NCI-H2227 (cell line): Measurements from ENCODE around the gene SLC44A4.
"Not testable (repeated sequence)": the region's sequence is repeated elsewhere in the genome, so short reads cannot be mapped to it uniquely, and the experiment has no call there.

Source experiments
- DNase-seq: peaks from one replicate; lab custom pipeline; 2025; ENCODE audit not compliant: unreplicated experiment; lab: John Stamatoyannopoulos, UW

SLC44A4 gene

DNA sequence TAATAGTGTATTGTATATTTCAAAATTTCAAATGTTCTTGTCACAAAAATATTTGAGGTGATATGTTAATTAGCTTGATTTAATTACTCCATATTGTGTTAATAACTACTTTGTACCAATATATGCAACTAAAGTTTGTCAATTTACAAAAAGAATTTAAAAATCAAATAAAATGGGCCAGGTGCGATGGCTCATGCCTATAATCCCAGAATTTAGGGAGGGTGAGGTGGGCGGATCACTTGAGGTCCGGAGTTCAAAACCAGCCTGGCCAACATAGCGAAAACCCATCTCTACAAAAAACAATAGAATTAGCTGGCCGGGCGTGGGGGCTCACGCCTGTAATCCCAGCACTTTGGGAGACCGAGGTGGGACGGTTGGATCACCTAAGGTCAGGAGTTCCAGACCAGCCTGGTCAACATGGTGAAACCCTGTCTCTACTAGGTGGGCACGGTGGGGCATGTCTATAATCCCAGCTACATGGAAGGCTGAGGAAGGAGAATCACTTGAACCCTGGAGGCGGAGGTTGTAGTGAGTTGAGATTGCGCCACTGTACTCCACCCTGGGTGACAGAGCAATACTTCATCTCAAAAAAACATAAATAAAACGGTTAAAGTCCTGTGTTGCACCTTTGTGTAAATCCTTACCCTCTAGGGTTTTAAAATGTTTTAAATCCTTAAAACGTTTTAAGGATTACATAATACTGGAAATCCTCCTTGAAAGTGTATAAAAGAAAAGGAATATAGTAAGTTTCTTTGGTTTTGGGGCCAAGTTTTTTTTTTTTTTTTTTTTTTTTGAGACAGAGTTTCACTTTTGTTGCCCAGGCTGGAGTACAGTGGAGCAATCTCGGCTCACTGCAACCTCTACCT is 47.2 kb downstream of the SLC44A4 start:
- DNase-seq = no peak

DNA sequence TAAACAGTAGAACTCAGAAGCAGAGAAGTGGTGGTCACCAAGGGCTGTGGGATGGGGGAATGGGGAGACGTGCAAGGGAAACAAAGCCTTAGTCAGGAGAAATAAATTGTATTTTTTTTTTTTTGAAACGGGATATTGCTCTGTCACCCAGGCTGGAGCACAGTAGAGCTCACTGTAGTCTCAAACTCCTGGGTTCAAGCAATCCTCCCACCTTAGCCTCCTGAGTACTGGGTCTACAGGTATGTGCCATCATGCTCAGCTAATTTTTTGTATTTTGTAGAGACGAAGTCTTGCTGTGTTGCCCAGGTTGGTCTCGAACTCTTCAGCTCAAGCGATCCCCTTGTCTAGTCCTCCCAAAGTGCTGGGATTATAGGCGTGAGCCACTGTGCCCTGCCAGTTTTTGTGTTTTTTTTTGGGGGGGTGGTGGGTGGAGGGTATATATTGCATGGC is 47.9 kb downstream of the SLC44A4 start:
- no peak for DNase-seq

DNA sequence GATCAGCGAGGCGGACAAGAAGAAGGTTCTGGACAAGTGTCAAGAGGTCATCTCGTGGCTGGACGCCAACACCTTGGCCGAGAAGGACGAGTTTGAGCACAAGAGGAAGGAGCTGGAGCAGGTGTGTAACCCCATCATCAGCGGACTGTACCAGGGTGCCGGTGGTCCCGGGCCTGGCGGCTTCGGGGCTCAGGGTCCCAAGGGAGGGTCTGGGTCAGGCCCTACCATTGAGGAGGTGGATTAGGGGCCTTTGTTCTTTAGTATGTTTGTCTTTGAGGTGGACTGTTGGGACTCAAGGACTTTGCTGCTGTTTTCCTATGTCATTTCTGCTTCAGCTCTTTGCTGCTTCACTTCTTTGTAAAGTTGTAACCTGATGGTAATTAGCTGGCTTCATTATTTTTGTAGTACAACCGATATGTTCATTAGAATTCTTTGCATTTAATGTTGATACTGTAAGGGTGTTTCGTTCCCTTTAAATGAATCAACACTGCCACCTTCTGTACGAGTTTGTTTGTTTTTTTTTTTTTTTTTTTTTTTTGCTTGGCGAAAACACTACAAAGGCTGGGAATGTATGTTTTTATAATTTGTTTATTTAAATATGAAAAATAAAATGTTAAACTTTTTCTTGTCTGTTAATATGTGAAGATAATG is 49.0 kb downstream of the SLC44A4 start:
- peak; percentile 59 for DNase-seq

DNA sequence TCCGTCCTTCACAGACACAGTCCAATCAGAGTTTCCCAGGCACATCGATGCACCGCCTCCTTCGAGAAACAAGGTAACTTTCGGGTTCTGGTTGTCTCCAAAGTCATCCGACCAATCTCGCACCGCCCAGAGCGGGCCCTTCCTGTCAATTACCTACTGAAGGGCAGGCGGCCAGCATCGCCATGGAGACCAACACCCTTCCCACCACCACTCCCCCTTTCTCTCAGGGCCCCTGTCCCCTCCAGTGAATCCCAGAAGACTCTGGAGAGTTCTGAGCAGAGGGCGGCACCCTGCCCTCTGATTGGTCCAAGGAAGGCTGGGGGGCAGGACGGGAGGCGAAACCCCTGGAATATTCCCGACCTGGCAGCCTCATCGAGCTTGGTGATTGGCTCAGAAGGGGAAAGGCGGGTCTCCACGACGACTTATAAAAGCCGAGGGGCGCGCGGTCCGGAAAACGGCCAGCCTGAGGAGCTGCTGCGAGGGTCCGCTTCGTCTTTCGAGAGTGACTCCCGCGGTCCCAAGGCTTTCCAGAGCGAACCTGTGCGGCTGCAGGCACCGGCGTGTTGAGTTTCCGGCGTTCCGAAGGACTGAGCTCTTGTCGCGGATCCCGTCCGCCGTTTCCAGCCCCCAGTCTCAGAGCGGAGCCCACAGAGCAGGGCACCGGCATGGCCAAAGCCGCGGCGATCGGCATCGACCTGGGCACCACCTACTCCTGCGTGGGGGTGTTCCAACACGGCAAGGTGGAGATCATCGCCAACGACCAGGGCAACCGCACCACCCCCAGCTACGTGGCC is 51.3 kb downstream of the SLC44A4 start, which contains the start of gene HSPA1B:
HSPA1B (plus strand) TSS at position 453 of the 794 bp plus-strand sequence; CDS start at position 666, 213 bp downstream.
- DNase-seq = peak; percentile 99

DNA sequence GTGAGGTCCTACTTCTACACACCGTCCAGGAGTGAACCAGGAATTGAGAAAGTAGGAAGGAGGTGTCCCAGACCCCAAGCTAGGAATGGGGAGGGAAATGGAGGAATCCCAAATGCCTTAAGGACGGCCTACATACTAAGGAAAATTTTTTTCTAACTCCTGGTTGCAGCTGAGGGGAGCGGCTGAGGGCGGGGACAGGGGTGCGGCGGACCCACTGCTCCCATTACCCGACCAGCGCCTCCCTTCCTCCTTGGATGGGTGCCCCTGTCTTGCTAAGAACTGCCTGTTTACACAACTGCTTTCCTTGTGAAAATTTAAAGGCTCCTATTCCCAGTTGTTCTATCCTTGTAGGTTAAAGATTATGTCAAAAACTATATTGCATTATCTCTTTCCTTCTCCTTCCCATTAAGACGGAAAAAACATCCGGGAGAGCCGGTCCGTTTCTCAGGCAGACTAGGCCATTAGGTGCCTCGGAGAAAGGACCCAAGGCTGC is 52.0 kb downstream of the SLC44A4 start:
- DNase-seq = peak; percentile 78

DNA sequence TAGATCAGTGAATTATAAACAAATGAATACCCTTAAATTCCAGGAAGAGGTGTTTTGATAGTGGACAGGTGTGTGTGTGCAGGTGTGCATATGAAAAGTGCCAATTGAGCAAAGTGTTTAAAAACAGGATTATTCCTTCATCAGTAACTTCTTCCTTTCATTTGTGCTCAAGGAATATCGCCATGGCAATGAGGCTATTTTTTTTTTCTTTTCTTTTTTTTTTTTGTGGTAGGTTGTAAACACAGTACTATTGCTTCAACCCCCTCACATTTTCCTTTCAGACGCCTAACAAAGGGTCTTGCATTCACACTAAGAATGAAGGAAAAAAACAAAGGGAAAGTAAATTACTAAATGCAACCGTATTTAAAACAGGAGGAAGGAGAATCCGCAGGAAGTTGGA is 53.2 kb downstream of the SLC44A4 start:
- DNase-seq = no peak

DNA sequence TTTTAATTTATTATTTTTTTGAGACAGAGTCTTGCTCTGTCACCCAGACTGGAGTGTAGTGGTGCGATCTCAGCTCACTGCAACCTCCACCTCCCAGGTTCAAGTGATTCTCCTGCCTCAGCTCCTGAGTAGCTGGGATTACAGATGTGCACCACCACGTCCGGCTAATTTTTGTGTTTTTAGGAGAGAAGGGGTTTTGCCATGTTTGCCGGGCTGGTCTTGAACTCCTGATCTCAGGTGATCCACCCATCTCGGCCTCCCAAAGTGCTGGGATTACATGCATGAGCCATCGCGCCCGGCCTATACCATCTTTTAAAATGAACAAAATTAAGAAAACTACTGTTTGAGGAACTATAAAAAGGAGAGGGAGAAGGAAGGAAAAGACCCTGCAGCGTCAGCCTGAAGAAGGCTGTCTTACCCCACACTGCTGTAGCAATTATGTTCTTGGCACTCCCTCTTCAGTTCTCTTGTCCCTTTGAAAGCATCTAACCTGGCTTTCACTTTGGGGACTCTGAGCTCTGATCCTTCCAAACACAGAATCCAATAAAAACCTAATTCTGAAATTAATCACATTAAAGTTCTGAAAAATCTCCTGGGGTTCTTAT is 55.1 kb downstream of the SLC44A4 start:
- DNase-seq = not testable (repeated sequence)

DNA sequence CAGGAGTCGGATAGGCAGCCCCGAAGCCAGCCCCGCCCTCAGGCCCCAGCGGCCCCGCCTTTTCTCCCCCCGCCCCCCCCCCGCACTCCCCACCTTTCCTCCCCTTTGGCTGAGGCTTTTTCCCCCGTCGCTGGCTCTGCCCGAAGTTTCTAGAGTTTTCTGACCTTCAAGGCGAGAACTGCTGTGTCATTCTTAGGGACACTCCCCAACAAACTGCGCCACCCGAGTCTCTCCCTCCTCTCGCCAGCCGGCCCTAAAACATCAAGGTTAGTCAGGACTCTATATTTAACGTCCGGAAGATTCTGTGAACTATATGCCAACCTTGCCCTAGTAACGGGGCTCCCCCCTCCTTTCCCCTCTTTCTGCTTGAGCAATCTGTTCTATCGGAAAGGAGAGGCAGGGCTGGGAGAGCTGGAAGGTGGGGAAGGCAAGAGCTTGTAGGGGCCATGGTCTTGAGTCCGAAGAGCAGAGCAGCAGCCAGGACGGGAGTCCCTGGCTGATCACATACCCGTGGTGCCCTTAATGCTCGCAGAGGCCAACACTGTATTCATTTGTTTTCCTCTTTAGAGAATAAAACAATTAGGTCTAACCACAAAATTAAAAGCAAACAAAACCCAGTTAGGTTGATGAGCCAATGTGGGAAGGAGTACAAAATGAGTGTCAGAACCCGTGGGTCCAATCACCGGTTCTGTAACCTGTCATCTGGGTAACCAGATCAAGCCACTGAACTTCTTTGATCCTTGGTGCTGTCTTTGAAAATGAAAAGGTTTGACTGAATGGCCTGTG is 56.6 kb downstream of the SLC44A4 start:
- DNase-seq = peak; percentile 65

DNA sequence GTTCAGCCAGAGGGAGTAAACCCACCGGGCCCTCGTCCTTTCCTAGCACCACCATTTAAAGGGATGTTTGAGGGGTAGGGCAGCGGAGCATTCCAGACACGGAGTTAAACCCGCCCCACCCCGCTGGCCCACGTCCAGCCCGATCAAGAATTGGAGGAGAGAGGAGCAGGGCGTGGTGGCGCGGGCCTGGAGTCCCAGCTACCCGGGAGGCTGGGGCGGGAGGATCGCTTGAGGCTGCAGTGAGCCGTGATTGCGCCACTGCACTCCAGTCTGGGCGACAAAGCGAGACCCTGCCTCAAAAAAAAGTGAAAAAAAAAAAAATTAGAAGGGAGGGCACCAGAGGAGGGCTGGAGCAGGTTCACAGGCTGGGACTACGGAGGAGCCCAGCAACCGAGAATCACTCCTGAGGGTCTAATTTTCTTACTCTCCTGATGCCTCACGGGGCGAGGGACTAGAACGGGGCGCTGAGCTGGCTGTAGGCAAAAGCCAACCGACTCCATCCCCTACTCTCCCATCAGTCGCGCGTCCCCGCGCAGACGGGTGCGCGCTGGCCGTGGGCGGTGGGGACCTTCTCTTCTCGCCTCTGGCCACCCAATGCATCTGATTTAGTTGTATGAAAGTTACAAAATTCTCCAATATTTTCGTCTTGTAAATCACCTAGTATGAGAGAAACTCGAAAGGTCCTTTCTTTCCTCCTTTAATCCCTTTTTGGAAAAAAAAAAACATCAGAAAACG is 57.3 kb downstream of the SLC44A4 start:
- peak; percentile 75 for DNase-seq

DNA sequence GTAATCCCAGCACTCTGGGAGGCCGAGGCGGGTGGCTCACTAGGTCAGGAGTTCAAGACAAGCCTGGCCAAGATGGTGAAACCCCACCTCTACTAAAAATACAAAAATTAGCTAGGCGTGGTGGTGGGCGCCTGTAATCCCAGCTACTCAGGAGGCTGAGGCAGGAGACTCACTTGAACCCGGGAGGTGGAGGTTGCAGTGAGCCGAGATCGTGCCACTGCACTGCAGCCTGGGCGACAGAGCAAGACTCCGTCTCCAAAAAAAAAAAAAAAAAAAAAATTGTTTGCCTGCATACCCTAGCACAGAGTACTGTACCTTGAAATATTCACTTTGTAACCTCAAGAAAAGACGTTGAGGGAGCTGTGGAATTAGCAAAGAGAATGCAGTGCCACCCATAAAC is 58.4 kb downstream of the SLC44A4 start:
- DNase-seq = not testable (repeated sequence)

DNA sequence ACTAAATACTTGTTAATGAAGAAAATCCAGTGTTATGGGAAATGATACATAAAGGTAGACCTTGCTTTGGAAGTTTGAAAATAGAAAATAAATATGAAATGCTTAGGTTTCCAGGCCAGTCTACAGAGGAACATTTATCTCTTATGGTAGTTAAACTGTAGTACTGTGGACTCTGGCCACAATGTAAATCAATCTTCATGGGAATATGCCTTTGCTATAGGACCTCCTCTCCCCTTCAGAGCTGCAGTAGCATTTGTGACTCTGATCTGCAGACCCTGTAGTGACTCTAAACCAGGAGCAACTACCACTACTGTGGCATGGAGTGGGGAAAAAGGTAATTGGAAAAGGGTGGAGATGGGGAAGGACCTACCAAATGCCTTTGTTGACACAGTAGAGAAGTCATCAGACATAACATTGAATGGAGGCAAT is 58.9 kb downstream of the SLC44A4 start:
- DNase-seq = no peak

DNA sequence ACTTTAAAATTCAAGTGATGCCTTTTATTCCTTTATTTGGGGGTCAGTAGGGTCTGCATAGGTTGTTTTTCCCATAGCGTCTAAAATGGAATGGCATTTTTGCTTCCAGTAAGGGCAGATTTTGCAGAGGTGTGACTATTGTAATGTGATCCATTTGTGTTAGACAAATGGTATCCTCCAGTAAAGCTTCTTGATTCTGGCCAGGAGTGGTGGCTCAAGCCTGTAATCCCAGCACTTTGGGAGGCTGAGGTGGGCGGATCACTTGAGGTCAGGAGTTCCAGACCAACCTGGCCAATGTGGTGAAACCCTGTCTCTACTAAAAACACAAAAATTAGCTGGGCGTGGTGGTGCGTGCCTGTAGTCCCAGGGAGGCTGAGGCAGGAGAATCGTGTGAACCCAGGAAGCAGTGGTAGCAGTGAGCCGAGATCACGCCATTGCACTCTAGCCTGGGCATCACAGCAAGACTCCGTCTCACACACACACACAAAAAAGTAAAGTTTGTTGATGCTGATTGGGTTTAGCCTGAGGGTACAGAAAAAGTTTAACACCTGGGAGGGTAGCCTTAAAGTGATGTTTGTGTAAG is 60.8 kb downstream of the SLC44A4 start:
- DNase-seq = not testable (repeated sequence)

DNA sequence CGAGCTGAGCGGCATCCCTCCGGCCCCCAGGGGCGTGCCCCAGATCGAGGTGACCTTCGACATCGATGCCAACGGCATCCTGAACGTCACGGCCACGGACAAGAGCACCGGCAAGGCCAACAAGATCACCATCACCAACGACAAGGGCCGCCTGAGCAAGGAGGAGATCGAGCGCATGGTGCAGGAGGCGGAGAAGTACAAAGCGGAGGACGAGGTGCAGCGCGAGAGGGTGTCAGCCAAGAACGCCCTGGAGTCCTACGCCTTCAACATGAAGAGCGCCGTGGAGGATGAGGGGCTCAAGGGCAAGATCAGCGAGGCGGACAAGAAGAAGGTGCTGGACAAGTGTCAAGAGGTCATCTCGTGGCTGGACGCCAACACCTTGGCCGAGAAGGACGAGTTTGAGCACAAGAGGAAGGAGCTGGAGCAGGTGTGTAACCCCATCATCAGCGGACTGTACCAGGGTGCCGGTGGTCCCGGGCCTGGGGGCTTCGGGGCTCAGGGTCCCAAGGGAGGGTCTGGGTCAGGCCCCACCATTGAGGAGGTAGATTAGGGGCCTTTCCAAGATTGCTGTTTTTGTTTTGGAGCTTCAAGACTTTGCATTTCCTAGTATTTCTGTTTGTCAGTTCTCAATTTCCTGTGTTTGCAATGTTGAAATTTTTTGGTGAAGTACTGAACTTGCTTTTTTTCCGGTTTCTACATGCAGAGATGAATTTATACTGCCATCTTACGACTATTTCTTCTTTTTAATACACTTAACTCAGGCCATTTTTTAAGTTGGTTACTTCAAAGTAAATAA is 61.5 kb downstream of the SLC44A4 start:
- not testable (repeated sequence) for DNase-seq

DNA sequence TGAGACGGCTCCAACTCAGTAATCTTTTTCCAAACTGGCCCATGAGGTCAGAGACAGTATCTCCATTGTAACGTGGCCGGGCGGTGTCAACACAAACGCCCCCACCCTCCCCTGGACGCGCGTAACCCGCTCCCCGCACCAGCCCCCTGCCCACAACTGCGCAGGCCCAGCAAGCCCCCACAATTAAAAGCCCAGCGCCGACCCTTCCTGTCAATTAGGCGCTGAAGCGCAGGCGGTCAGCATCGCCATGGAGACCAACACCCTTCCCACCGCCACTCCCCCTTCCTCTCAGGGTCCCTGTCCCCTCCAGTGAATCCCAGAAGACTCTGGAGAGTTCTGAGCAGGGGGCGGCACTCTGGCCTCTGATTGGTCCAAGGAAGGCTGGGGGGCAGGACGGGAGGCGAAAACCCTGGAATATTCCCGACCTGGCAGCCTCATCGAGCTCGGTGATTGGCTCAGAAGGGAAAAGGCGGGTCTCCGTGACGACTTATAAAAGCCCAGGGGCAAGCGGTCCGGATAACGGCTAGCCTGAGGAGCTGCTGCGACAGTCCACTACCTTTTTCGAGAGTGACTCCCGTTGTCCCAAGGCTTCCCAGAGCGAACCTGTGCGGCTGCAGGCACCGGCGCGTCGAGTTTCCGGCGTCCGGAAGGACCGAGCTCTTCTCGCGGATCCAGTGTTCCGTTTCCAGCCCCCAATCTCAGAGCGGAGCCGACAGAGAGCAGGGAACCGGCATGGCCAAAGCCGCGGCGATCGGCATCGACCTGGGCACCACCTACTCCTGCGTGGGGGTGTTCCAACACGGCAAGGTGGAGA is 63.6 kb downstream of the SLC44A4 start, which contains the start of the genes HSPA1A and HSPA1L:
HSPA1A (plus strand) TSS at position 519 of the 814 bp plus-strand sequence; CDS start at position 733, 214 bp downstream.
HSPA1L (minus strand) TSS at position 259 of the 814 bp plus-strand sequence. CDS start 3,311 bp downstream, outside the sequence.
- peak; percentile 99 for DNase-seq

DNA sequence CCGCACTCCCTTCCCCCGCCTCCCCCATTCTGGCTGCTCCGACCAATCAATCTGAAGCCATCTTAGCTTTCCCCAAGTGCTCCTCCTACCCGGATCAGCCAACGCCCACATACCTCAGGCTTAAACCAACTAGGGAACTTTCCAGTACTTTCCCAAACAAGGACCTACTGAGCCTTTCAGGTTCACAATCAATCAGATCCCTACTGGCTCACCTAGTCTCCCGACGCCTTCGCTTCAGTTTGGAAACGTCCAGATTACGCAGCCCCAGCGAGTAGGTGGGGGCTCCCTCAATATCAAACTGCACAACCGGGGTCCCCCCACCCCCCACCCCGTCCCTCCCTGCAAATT is 64.1 kb downstream of the SLC44A4 start:
- DNase-seq = peak; percentile 94

DNA sequence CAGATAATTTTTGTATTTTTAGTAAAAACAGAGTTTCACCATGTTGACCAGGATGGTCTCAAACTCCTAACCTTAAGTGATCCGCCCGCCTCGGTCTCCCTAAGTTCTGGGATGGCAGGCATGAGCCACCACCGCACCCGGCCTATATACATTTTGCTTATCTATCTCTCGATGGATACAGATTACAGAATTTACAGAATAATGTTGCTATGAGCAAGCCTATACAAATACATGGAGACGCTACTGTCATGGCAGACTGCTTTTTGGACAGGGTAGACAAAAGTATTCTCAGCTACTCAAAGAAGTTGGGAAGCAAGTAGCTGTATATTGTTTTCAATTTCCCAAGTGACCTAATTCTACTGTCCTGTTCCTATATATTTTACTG is 65.3 kb downstream of the SLC44A4 start:
- no peak for DNase-seq
